TTC549 (cell line): ENCODE data around the gene CD79A.
"Not testable (repeated sequence)": the region's sequence is repeated elsewhere in the genome, so short reads cannot be mapped to it uniquely, and the experiment has no call there.

Experiments
- FAIRE-seq: peaks from 2 replicates; lab custom pipeline; 2012; peaks lifted over from hg19 to GRCh38; lab: Jason Lieb, UNC

The CD79A gene

GRCh38 chr19:41906916-41907680 lies 30.0 kb downstream of the CD79A start:
- no peak for FAIRE-seq

GRCh38 chr19:41907994-41908615 lies 31.0 kb downstream of the CD79A start:
- no peak for FAIRE-seq

DNA sequence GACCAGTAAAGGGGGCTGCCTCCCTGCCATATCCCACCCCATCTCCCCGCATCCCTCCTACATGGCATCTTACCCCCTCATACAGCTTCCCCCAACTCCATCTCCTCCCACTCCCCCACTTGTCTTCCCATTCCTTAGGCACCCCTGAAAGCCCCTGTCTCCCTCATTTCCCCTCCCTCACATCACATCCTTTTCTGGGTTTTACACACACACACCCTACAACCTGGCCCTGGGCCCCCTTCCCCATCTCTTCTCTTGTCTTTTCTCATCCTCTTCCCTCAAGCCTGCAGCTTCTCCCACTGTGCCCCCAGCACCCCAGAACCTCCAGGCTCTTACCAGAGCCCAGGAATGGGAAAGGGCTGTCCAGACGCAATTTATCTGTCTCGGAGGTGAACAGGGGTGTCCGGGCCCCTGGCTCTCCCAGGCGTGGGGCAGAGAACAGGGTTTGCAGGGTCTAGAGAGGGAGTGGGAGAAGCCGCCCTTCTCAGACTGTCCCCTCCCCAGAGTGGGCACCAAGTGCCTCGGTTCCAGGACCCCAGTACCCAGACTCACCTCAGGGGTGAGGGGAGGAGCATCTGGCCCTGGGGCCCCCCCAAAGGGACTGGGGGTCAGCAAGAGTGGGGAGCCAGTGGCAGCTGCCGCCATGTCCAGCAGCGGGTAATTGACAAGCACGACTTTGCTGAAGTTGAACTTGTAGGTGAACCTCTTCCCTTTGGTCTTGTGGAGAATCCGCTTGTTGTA lies 31.8 kb downstream of the CD79A start:
- FAIRE-seq = no peak

DNA sequence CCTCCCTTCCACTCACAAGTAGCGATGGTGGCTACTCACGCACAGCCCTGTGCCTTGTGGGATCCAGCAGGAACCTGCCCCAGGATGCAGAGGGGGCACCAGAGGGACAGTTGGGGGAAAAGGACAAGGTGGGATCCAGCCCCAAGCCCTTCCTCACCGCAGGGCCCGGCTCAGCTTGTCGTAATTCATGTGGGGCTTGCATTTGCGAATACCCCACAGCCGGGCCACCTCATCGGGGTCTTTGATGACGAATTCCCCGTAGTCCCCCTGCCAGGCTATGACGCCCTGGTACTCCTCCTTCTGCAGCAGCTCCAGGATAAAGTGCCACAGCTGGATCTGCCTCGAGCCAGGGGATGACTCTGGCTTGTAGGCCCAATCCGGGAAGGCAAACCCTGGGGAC lies 32.6 kb downstream of the CD79A start:
- no peak for FAIRE-seq

GRCh38 chr19:41910240-41910991 lies 33.3 kb downstream of the CD79A start:
- no peak for FAIRE-seq

DNA sequence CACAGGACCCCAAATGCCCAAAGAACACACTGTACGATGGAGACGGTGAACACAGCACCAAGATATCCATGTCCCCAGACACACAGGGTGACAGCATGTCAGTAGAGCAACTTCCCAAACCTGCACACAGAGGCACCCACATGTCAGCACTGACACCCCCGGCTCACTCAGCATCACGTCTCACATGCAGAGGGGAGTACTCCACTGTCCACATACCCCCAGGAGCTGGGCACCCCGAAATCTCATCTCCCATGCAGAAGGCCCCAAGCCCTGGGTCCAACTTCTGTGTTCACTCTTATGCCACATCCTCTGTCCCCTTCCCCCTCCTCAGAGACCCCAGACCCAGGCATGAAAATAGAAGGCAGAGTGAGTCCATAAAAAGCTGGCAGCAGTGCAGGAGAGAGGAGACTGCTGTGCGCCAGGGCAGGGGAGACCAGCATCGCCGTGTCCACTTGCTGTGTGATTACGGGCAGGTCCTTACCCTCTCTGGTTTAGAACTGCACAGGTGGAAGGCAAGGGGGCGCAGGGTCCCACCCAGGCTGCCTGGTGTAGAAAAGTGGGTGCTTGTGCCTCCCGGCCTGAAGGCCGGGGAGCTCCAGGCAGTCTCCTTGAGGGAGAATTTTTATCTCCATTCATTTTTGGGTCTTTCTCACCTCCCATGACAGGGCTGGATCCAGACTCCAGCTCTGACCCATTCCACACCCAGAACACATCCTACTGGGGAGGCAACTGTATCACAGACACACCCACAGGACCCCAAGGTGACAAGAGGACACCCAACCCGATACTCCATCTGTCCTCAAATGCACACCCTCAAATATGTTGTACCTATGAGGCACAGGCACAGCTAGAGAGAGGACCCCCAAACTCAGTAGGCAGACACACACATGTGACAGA lies 34.2 kb downstream of the CD79A start:
- no peak for FAIRE-seq

DNA sequence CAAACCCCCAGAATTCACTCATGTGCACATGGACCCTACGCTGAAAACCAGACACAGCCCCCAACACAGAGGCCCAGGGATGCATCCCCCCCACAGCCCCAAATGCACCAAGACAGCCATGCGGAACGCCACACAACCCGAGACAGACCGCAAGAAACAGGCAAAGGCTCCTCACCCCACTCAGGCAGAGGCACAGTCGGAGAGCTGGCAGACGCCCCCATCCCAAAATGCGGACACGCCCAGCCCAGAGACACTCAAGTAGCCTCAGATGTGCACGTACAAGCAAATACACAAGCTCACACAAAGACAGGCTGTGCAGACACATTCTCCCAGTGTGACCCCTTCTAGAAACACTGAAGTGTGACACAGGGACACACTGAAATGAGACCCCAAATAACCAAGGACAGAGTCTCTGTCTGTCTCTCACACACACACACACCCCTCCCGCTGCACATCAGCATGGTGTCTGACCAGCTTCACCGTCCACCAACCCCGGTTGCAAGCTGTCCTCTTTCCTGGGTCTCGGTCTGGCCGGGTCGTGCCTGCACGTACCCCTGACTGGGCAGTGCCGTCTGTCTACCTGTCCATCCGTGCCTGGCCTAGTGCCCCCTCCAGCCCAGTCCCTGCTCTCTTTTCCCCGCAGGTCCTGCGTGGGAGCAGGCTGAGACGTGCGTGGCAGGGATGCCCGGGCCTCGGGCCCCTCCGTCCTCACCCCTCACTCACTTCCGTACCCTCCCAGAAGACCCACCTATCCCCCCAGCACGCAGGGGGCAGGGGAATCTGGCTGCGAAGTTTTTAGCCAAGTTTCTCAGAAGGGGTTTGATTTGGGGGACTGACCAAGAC lies 35.0 kb downstream of the CD79A start:
- no peak for FAIRE-seq

- no peak for FAIRE-seq
These were observed 35.9 kb downstream of the CD79A start for GRCh38 chr19:41912899-41913537.

GRCh38 chr19:41913538-41914423 lies 36.7 kb downstream of the CD79A start:
- FAIRE-seq = no peak

- FAIRE-seq = not testable (repeated sequence)
These were observed 37.4 kb downstream of the CD79A start for GRCh38 chr19:41914424-41914834.

DNA sequence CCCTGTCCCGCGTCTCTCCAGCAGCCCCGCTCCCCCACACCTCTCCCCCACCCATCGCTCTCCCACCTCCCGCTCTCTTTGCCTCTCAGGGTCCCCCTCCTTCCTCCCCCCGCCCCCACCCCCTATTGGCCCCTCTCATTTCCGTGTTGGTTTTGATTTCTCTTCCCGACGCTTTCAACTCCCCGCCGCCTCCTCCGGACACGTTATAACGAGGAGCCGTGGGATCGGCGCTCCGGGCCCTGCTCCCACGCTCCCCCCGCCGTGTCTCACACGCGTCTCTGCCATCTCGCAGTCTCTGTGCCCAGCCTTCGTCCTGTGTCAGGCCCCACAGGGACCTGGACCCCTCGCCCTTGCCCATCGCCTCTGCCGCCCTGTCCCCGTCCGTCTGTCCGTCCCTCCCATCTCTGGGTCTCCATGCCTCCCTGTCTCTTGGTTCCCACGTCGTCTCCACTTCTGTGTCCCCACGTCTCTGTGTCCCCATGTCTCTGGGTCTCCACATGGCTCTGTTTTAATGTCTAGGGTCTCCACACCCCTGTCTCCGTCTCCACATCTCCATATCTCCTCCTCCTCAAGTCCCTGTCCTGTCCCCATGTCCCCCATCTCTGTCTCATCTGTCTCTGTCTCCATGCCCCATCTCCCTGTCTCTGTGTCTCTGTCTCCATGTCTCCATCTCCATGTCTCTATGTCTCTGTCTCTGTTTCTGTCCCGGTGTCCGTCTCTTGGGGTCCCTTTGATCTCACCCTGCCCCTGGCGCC lies 38.1 kb downstream of the CD79A start:
- no peak for FAIRE-seq

- no peak for FAIRE-seq
These were observed 38.8 kb downstream of the CD79A start for GRCh38 chr19:41915776-41916414.

DNA sequence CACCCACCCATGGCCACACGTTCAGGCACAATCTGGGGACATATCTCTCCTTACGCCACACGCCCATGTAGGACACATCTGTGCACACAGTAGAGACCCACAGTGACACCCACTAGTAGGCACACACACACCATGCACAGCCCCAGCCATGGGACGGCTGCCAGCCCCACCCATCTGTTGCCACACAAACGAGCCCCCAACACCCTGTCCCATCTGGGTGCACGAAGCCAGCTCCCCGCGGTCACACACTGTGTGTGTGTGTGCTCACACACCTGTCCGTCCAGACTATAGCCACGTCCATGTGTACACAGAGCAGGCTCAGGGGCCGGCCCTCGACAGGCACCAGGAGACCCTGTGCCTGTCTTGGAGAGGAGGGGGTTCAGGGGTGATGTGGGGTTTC lies 40.6 kb downstream of the CD79A start:
- no peak for FAIRE-seq

DNA sequence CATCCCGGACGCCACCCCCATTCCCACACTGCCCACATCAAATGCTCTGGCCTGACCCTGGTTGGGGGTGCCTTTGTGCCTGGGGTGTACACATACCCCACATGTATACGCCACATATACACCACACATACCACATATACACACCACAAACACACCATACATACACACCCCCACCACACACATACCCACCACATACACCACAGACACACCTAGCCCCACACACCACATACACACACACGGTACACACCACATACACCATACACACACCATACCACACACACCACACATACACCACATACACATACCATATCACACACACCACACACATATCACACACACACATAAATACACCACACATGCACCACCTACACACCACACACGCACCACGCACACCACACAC lies 41.0 kb downstream of the CD79A start:
- FAIRE-seq = no peak

DNA sequence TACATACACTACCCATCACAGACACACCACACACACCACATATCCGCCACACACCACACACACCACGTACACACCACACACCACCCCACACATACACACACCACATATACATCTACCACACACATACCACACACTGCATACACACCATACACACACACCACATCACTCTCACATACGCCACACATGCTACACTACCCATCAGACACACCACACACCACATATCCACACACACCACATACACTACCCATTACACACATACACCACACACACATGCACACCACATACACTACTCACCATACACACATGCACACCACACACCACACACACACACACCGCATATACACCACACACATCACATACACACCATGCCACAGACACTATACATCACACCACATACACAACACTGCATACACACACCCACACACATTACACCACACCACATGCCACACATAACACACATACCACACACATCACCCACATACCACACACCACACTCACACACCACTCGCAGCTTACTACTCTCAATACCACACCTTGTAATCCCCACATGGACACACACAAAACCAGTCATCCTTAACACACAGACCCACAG lies 41.7 kb downstream of the CD79A start:
- FAIRE-seq = no peak

GRCh38 chr19:41919948-41920712 lies 43.1 kb downstream of the CD79A start:
- no peak for FAIRE-seq
